GM06990 (cell line): Measurements from ENCODE around the gene PROKR2.

Experiments used
- DNase-seq: peaks from one replicate; pipeline ENCODE4 v3.0.0-alpha.2; 2011; ENCODE audit not compliant: insufficient read length; ENCODE audit errors: extremely low read depth
- H3K27me3 ChIP-seq: replicated peaks from 2 replicates; pipeline ENCODE4 v1.6.0; 2011; ENCODE audit warnings: low read length; ENCODE audit not compliant: control insufficient read depth, insufficient read depth
- H3K36me3 ChIP-seq: 2 replicates; pipeline ENCODE4 v1.5.1; 2011; ENCODE audit warnings: low read length; ENCODE audit not compliant: control insufficient read depth, insufficient read depth
- H3K4me3 ChIP-seq: replicated peaks from 2 replicates; pipeline ENCODE4 v1.5.1; 2011; ENCODE audit warnings: low read depth, mild to moderate bottlenecking, control low read depth, low read length
- CTCF ChIP-seq: IDR thresholded peaks from 2 replicates; pipeline ENCODE4 v1.5.1; 2011; ENCODE audit warnings: low read length, control low read depth, mild to moderate bottlenecking, inconsistent platforms; ENCODE audit not compliant: insufficient read depth, poor library complexity, severe bottlenecking

PROKR2 gene

GRCh38 chr20:5312518-5312917 lies 4.2 kb downstream of the PROKR2 start:
- H3K4me3 ChIP-seq, result no peak overlapping the region
- peaks cover 3% of the 10 kb centered on the region; the same call in 1 of the 2 replicates for H3K27me3 ChIP-seq
- no peaks in the 10 kb centered on the region for H3K36me3 ChIP-seq
- no peak for DNase-seq
- no peak for TF ChIP-seq CTCF

GRCh38 chr20:5309971-5310370 lies 6.8 kb downstream of the PROKR2 start:
- Histone ChIP-seq H3K4me3 (no peak overlapping the region), H3K27me3 (no peaks in the 10 kb centered on the region; the same call in 1 of the 2 replicates), H3K36me3 (no peaks in the 10 kb centered on the region)
- TF ChIP-seq CTCF, result no peak
- no peak for DNase-seq

- DNase-seq, result no peak
Measured at GRCh38 chr20:5298811-5299210, 17.9 kb downstream of the PROKR2 start.

GRCh38 chr20:5297280-5298004 lies 19.3 kb downstream of the PROKR2 start:
- DNase-seq, result no peak
- TF ChIP-seq CTCF, result no peak
- H3K27me3 ChIP-seq, result no peaks in the 10 kb centered on the region; the same call in 1 of the 2 replicates
- H3K36me3 ChIP-seq, result no peaks in the 10 kb centered on the region
- no peak overlapping the region for H3K4me3 ChIP-seq

More at GRCh38 chr20:5298811-5299210, 17.9 kb downstream of the PROKR2 start:
- Histone ChIP-seq H3K27me3 (no peaks in the 10 kb centered on the region; the same call in 1 of the 2 replicates), H3K4me3 (no peak overlapping the region), H3K36me3 (no peaks in the 10 kb centered on the region)
- no peak for TF ChIP-seq CTCF

GRCh38 chr20:5290596-5290995 lies 26.2 kb downstream of the PROKR2 start:
- no peaks in the 10 kb centered on the region; the same call in 1 of the 2 replicates for H3K27me3 ChIP-seq

More at GRCh38 chr20:5290596-5290995, 26.2 kb downstream of the PROKR2 start:
- no peak overlapping the region for H3K4me3 ChIP-seq
- no peak for DNase-seq
- no peaks in the 10 kb centered on the region for H3K36me3 ChIP-seq
- TF ChIP-seq CTCF, result no peak
